ENCODE results near the gene ACOX3. TPM values are rescaled to one million over a fixed set of nuclear protein-coding genes. Genes with fewer than 3 reads are reported as not detected.

The ACOX3 gene
- total and polyA plus RNA-seq, 10 of the 15 experiments (the other 5 are each of a cell fraction or from before 2014, with no cell fraction given) = 2.0 to 24.5 (median 14.0) TPM

DNA sequence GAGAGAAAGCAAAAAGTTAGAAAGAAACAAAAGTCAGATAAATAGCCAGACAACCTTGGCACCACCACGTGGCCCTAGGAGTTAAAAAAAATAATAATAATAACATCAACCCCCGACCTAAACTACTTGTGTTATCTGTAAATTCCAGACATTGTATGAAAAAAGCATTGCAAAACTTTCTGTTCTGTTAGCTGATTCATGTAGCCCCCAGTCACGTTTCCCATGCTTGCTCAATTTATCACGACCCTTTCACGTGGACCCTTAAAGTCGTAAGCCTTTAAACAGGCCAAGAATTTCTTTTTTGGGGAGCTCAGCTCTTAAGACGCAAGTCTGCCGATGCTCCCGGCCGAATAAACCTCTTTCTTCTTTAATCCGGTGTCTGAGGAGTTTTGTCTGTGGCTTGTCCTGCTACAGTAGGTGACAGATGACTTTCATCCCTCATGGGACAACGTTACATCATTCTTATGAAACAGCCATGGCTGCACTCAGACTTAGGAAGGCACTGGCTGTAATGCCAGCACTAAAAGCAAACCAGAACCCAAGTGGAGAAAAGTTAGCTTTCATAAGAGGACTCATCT is 520 bp downstream of the ACOX3 start:
- H3K79me2 ChIP-seq (ENCODE audit: control insufficient read depth, insufficient read depth, low read length) = peaks cover 68% of the 10 kb centered on the region
- ATAC-seq (peak; percentile 57), DNase-seq (ENCODE audit: low read depth, low spot score) (no peak), FAIRE-seq (no peak)
- H2AFZ ChIP-seq (ENCODE audit: control insufficient read depth, low read depth, low read length) = peak overlapping the region; percentile 82
- no peaks in the 10 kb centered on the region for H4K20me1 ChIP-seq (ENCODE audit: control insufficient read depth, insufficient read depth)
- TSS peak; percentile 93 for BruUV-seq (replicated peaks)
- peak overlapping the region; percentile 80 for H3K9ac ChIP-seq (ENCODE audit: control insufficient read depth, insufficient read depth, low read length)
- H3K4me3 ChIP-seq = peak overlapping the region; percentile 87
- peak overlapping the region; percentile 96 for H3K27ac ChIP-seq (ENCODE audit: control insufficient read depth, insufficient read depth)
- in situ Hi-C loops (cut with MboI) = no loop called here
- ChIA-PET POLR2A (interaction anchor here (1.8 to 2.6 kb wide), 2 partner anchors 12 to 20 kb away, joined by 7 to 11 read pairs; no protein-coding TSS in a partner anchor), CTCF (interaction anchor here (1.2 kb wide), 1 partner anchor 263 kb away, joined by 3 read pairs; no protein-coding TSS in a partner anchor), RAD21 (ENCODE audit: unreplicated experiment) (interaction anchor here (2.1 kb wide), 1 partner anchor 11 kb away, joined by 9 read pairs; no protein-coding TSS in a partner anchor), SMC1A (ENCODE audit: uncharacterized antibody, unreplicated experiment) (interaction anchor here (0.9 to 2.5 kb wide), 4 partner anchors 11 to 22 kb away, joined by 3 to 8 read pairs (median 4); no protein-coding TSS in a partner anchor)
- H3K9me3 ChIP-seq (replicated peaks; ENCODE audit: control insufficient read depth, insufficient read depth, low read length) = peaks cover 1% of the 10 kb centered on the region; the same call in 1 of the 3 replicates
- peak overlapping the region; percentile 1 for H3K4me2 ChIP-seq (ENCODE audit: control insufficient read depth, insufficient read depth)
- H3K36me3 ChIP-seq (ENCODE audit: control insufficient read depth in 2 of 2, insufficient read depth in 2 of 2, low read length in 1 of 2) = no peaks in the 10 kb centered on the region
- H3K4me1 ChIP-seq (ENCODE audit: control insufficient read depth, insufficient read depth, low read length) = peaks cover 12% of the 10 kb centered on the region
- intact Hi-C loops (cut with micrococcal nuclease; ENCODE audit: unreplicated experiment) = no loop called here
- 0% methylated on average over 12 of the region's 12 CpGs for WGBS (ENCODE audit: insufficient coverage, insufficient replicate concordance, low lambda C conversion rate, missing lambda C conversion rate)
- H3K27me3 ChIP-seq (replicated peaks in 1 of 2; ENCODE audit: control insufficient read depth in 2 of 2, insufficient read depth in 2 of 2, low read length in 1 of 2) = no peaks in the 10 kb centered on the region
- no peak for TF ChIP-seq ZNF24 (IDR thresholded peaks at IDR 0.05)
- peak; percentile 39 for TF ChIP-seq KLF5 (IDR thresholded peaks at IDR 0.05; ENCODE audit: partially characterized antibody)
- TF ChIP-seq, protein P1, sequence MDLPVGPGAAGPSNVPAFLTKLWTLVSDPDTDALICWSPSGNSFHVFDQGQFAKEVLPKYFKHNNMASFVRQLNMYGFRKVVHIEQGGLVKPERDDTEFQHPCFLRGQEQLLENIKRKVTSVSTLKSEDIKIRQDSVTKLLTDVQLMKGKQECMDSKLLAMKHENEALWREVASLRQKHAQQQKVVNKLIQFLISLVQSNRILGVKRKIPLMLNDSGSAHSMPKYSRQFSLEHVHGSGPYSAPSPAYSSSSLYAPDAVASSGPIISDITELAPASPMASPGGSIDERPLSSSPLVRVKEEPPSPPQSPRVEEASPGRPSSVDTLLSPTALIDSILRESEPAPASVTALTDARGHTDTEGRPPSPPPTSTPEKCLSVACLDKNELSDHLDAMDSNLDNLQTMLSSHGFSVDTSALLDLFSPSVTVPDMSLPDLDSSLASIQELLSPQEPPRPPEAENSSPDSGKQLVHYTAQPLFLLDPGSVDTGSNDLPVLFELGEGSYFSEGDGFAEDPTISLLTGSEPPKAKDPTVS (IDR thresholded peaks at IDR 0.05; ENCODE audit: low read depth, low read length) = no peak
- TF ChIP-seq, protein P2, sequence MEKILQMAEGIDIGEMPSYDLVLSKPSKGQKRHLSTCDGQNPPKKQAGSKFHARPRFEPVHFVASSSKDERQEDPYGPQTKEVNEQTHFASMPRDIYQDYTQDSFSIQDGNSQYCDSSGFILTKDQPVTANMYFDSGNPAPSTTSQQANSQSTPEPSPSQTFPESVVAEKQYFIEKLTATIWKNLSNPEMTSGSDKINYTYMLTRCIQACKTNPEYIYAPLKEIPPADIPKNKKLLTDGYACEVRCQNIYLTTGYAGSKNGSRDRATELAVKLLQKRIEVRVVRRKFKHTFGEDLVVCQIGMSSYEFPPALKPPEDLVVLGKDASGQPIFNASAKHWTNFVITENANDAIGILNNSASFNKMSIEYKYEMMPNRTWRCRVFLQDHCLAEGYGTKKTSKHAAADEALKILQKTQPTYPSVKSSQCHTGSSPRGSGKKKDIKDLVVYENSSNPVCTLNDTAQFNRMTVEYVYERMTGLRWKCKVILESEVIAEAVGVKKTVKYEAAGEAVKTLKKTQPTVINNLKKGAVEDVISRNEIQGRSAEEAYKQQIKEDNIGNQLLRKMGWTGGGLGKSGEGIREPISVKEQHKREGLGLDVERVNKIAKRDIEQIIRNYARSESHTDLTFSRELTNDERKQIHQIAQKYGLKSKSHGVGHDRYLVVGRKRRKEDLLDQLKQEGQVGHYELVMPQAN (conservative IDR thresholded peaks at IDR 0.05) = no peak
- TF ChIP-seq, protein P3, sequence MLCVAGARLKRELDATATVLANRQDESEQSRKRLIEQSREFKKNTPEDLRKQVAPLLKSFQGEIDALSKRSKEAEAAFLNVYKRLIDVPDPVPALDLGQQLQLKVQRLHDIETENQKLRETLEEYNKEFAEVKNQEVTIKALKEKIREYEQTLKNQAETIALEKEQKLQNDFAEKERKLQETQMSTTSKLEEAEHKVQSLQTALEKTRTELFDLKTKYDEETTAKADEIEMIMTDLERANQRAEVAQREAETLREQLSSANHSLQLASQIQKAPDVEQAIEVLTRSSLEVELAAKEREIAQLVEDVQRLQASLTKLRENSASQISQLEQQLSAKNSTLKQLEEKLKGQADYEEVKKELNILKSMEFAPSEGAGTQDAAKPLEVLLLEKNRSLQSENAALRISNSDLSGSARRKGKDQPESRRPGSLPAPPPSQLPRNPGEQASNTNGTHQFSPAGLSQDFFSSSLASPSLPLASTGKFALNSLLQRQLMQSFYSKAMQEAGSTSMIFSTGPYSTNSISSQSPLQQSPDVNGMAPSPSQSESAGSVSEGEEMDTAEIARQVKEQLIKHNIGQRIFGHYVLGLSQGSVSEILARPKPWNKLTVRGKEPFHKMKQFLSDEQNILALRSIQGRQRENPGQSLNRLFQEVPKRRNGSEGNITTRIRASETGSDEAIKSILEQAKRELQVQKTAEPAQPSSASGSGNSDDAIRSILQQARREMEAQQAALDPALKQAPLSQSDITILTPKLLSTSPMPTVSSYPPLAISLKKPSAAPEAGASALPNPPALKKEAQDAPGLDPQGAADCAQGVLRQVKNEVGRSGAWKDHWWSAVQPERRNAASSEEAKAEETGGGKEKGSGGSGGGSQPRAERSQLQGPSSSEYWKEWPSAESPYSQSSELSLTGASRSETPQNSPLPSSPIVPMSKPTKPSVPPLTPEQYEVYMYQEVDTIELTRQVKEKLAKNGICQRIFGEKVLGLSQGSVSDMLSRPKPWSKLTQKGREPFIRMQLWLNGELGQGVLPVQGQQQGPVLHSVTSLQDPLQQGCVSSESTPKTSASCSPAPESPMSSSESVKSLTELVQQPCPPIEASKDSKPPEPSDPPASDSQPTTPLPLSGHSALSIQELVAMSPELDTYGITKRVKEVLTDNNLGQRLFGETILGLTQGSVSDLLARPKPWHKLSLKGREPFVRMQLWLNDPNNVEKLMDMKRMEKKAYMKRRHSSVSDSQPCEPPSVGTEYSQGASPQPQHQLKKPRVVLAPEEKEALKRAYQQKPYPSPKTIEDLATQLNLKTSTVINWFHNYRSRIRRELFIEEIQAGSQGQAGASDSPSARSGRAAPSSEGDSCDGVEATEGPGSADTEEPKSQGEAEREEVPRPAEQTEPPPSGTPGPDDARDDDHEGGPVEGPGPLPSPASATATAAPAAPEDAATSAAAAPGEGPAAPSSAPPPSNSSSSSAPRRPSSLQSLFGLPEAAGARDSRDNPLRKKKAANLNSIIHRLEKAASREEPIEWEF (IDR thresholded peaks at IDR 0.05; ENCODE audit: insufficient replicate concordance, low read depth, low read length) = no peak
- no peak for TF ChIP-seq SRF (IDR thresholded peaks at IDR 0.05; ENCODE audit: low read depth in 2 of 2, low read length in 2 of 2)
- TF ChIP-seq NRF1 (conservative IDR thresholded peaks at IDR 0.05; ENCODE audit: low read depth, low read length) = no peak
- TF ChIP-seq CBX5 (IDR thresholded peaks at IDR 0.05; ENCODE audit: low read depth) = peak; percentile 88
- no peak for TF ChIP-seq ZNF622 (IDR thresholded peaks at IDR 0.05)
- no peak for TF ChIP-seq CREM (IDR thresholded peaks at IDR 0.05; ENCODE audit: low read depth)
- TF ChIP-seq CBX3 (IDR thresholded peaks at IDR 0.05; ENCODE audit: borderline replicate concordance, low read depth) = no peak
- no peak for TF ChIP-seq SMARCA5 (IDR thresholded peaks at IDR 0.05)
- TF ChIP-seq MXI1 (IDR thresholded peaks at IDR 0.05; ENCODE audit: low read depth, low read length) = no peak
- no peak for TF ChIP-seq ZSCAN29 (IDR thresholded peaks at IDR 0.05)
- TF ChIP-seq IKZF1 (conservative IDR thresholded peaks at IDR 0.05) = no peak
- TF ChIP-seq EED (IDR thresholded peaks at IDR 0.05; ENCODE audit: low read depth) = 0 out of 2 replicates have a peak, but pooled peaks have one; percentile 16
